SK-N-SH (cell line): ENCODE measurements around the gene PTCHD4. TPM values are rescaled to one million over a fixed set of nuclear protein-coding genes. Genes with fewer than 3 reads are reported as not detected.
A peak's percentile ranks its signal among the peaks of the same experiment; 100 is the strongest.

Source experiments
- CTCF ChIA-PET: fragments of 300-600, 350-600 bp; formaldehyde crosslinking; extraction: SDS; loops from one replicate; lab custom pipeline; 2021; lab: Yijun Ruan, JAX
- POLR2A ChIA-PET: fragments of 350-600 bp; sonication (Branson Sonifier 250); formaldehyde crosslinking; extraction: SDS; loops from one replicate; lab custom pipeline; 2020; ENCODE audit warnings: antibody characterized with exemption, inconsistent platforms; lab: Yijun Ruan, JAX
- DNase-seq: peaks from one replicate; pipeline ENCODE4 v3.0.0; 2012
- H2AFZ ChIP-seq: fragments of 200-600 bp; sonication (generic); 2 replicates; pipeline ENCODE4 v1.8.1; 2016; ENCODE audit warnings: antibody characterized with exemption, mild to moderate bottlenecking, low read depth
- H3F3A ChIP-seq: fragments of 200-600 bp; sonication (generic); replicated peaks from 2 replicates; pipeline ENCODE3; 2016; ENCODE audit warnings: antibody characterized with exemption, mild to moderate bottlenecking; ENCODE audit not compliant: insufficient read depth
- H3K27ac ChIP-seq, 2 experiments: fragments of 200-500 bp in 1 of 2; fragments of 200-600 bp in 1 of 2; sonication (Bioruptor generic) in 1 of 2; sonication (generic), shearing (Covaris generic) in 1 of 2; 2 replicates each; pipeline versions ENCODE4 v1.5.1 to v1.6.1; 2014 to 2016; ENCODE audit warnings: low read depth in 2 of 2, inconsistent platforms in 1 of 2, low read length in 1 of 2, mild to moderate bottlenecking in 1 of 2, mixed read lengths in 1 of 2
- H3K27me3 ChIP-seq: fragments of 200-600 bp; sonication (generic), shearing (Covaris generic); 2 replicates; pipeline ENCODE4 v1.6.1; 2016; ENCODE audit warnings: mixed run types; ENCODE audit not compliant: insufficient read depth
- H3K36me3 ChIP-seq, 2 experiments: fragments of 200-500 bp in 1 of 2; fragments of 200-600 bp in 1 of 2; sonication (Bioruptor generic) in 1 of 2; sonication (generic) in 1 of 2; replicated peaks in 1 of 2; 2 replicates each; pipeline versions ENCODE3 to v1.5.1; 2014 to 2016; ENCODE audit warnings: low read length in 1 of 2, mild to moderate bottlenecking in 1 of 2; ENCODE audit not compliant: insufficient read depth in 2 of 2, control insufficient read depth in 1 of 2
- H3K4me1 ChIP-seq, 2 experiments: fragments of 200-500 bp in 1 of 2; fragments of 200-600 bp in 1 of 2; sonication (Bioruptor generic) in 1 of 2; sonication (generic), shearing (Covaris generic) in 1 of 2; 2 replicates each; pipeline versions ENCODE4 v1.5.1 to v1.6.1; 2014 to 2016; ENCODE audit warnings: low read depth in 1 of 2, low read length in 1 of 2, mixed run types in 1 of 2; ENCODE audit not compliant: insufficient read depth in 2 of 2, control insufficient read depth in 1 of 2
- H3K4me2 ChIP-seq: fragments of 200-600 bp; sonication (generic), shearing (Covaris generic); 2 replicates; pipeline ENCODE4 v1.6.1; 2017; ENCODE audit warnings: mixed run types
- H3K4me3 ChIP-seq, 2 experiments: fragments of 200-500 bp in 1 of 2; fragments of 200-600 bp in 1 of 2; sonication (Bioruptor generic) in 1 of 2; sonication (generic), shearing (Covaris generic) in 1 of 2; 2 replicates each; pipeline versions ENCODE4 v1.5.1 to v1.8.1; 2014 to 2016; ENCODE audit warnings: low read depth in 2 of 2, inconsistent platforms in 1 of 2, low read length in 1 of 2, mild to moderate bottlenecking in 1 of 2, mixed read lengths in 1 of 2, moderate library complexity in 1 of 2
- H3K79me2 ChIP-seq: fragments of 200-600 bp; sonication (generic); 2 replicates; pipeline ENCODE4 v1.8.1; 2017; ENCODE audit warnings: mild to moderate bottlenecking; ENCODE audit not compliant: insufficient read depth
- H3K9ac ChIP-seq: fragments of 200-600 bp; sonication (generic); 2 replicates; pipeline ENCODE4 v1.6.1; 2017; ENCODE audit warnings: mixed run types
- H3K9me2 ChIP-seq: fragments of 200-600 bp; sonication (generic); 2 replicates; pipeline ENCODE4 v1.6.1; 2017; ENCODE audit warnings: mixed run types
- H3K9me3 ChIP-seq: fragments of 200-600 bp; sonication (generic); 2 replicates; pipeline ENCODE4 v1.6.1; 2017; ENCODE audit warnings: mixed run types, mild to moderate bottlenecking, moderate library complexity
- H4K20me1 ChIP-seq: fragments of 200-600 bp; sonication (generic); 2 replicates; pipeline ENCODE4 v1.6.1; 2017; ENCODE audit warnings: mild to moderate bottlenecking, mixed run types; ENCODE audit not compliant: insufficient read depth
- CTCF ChIP-seq: fragments of 200-600 bp; sonication (generic); IDR thresholded peaks from 2 replicates; pipeline ENCODE4 v1.6.1; 2017; ENCODE audit warnings: antibody characterized with exemption, mild to moderate bottlenecking, moderate library complexity
- EP300 ChIP-seq, 2 experiments: IDR thresholded peaks; 2 replicates each; pipeline versions ENCODE4 v1.4.0 to v1.6.1; 2012; ENCODE audit warnings: borderline replicate concordance in 1 of 2, low read depth in 1 of 2, low read length in 1 of 2
- EZH2phosphoT487 ChIP-seq: fragments of 200-600 bp; sonication (generic); IDR thresholded peaks from 2 replicates; pipeline ENCODE4 v1.6.1; 2017; ENCODE audit warnings: low read depth, mixed run types, mild to moderate bottlenecking, antibody characterized with exemption, moderate library complexity, borderline replicate concordance
- FOXJ3 ChIP-seq: sonication (generic); formaldehyde crosslinking; IDR thresholded peaks from 2 replicates; pipeline ENCODE4 v1.5.1; 2020; ENCODE audit warnings: mild to moderate bottlenecking, missing genetic modification reagents
- JUND ChIP-seq: IDR thresholded peaks from 2 replicates; pipeline ENCODE4 v1.4.0; 2012
- MAX ChIP-seq: IDR thresholded peaks from 2 replicates; pipeline ENCODE4 v1.4.0; 2012; ENCODE audit warnings: low read depth
- MEF2A ChIP-seq: IDR thresholded peaks from 2 replicates; pipeline ENCODE4 v1.4.0; 2012; ENCODE audit warnings: low read depth, borderline replicate concordance
- NFIC ChIP-seq: IDR thresholded peaks from 2 replicates; pipeline ENCODE4 v1.4.0; 2012; ENCODE audit warnings: borderline replicate concordance
- POLR2AphosphoS5 ChIP-seq: IDR thresholded peaks from 2 replicates; pipeline ENCODE4 v1.6.1; 2012; ENCODE audit warnings: low read depth, low read length
- RFX5 ChIP-seq: IDR thresholded peaks from 2 replicates; pipeline ENCODE4 v1.6.1; 2012; ENCODE audit warnings: mild to moderate bottlenecking, improper control_type of control experiment, low read length
- RXRA ChIP-seq: IDR thresholded peaks from 2 replicates; pipeline ENCODE4 v1.4.0; 2012; ENCODE audit warnings: low read depth, mild to moderate bottlenecking, borderline replicate concordance
- SIN3A ChIP-seq: IDR thresholded peaks from 2 replicates; pipeline ENCODE4 v1.6.1; 2012; ENCODE audit warnings: low read depth, mild to moderate bottlenecking, low read length, moderate library complexity, borderline replicate concordance
- SMC3 ChIP-seq: IDR thresholded peaks from 2 replicates; pipeline ENCODE4 v1.6.1; 2012; ENCODE audit warnings: low read depth, low read length, improper control_type of control experiment
- TEAD4 ChIP-seq: IDR thresholded peaks from 2 replicates; pipeline ENCODE4 v1.4.0; 2012; ENCODE audit warnings: mild to moderate bottlenecking, borderline replicate concordance; ENCODE audit not compliant: insufficient read depth
- YY1 ChIP-seq: IDR thresholded peaks from 2 replicates; pipeline ENCODE4 v1.4.0; 2012; ENCODE audit warnings: low read depth, mild to moderate bottlenecking
- WGBS: methylation state at CpG from one replicate; pipeline ENCODE4 v1.1.6; 2017; ENCODE audit warnings: low lambda C conversion rate; 5-methylcytosine and 5-hydroxymethylcytosine counted together
- polyA plus RNA-seq, 3 experiments: library from polyadenylated mRNA; depleted of rRNA; stranded (reverse); fragments of >200 nt; gene quantifications; 2 replicates each; pipeline ENCODE4 v1.2.3, GENCODE V29; 2012
- TF ChIP-seq, protein P1 (sequence below): IDR thresholded peaks from 2 replicates; pipeline ENCODE4 v1.4.0; 2012; ENCODE audit warnings: low read depth, borderline replicate concordance
- TF ChIP-seq, protein P2 (sequence below): IDR thresholded peaks from 2 replicates; pipeline ENCODE4; 2012

PTCHD4 gene
- polyA plus RNA-seq, 1 of the 3 experiments (the other 2 are of a cell fraction) = 4.0 TPM

- no peak for TF ChIP-seq CTCF
- TF ChIP-seq, protein P1, sequence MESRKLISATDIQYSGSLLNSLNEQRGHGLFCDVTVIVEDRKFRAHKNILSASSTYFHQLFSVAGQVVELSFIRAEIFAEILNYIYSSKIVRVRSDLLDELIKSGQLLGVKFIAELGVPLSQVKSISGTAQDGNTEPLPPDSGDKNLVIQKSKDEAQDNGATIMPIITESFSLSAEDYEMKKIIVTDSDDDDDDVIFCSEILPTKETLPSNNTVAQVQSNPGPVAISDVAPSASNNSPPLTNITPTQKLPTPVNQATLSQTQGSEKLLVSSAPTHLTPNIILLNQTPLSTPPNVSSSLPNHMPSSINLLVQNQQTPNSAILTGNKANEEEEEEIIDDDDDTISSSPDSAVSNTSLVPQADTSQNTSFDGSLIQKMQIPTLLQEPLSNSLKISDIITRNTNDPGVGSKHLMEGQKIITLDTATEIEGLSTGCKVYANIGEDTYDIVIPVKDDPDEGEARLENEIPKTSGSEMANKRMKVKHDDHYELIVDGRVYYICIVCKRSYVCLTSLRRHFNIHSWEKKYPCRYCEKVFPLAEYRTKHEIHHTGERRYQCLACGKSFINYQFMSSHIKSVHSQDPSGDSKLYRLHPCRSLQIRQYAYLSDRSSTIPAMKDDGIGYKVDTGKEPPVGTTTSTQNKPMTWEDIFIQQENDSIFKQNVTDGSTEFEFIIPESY = no peak
- TF ChIP-seq FOXJ3 (CRISPR knock-in tag) = no peak
- no peak for TF ChIP-seq RXRA
- TF ChIP-seq JUND = no peak
- no peak for TF ChIP-seq SIN3A
- TF ChIP-seq MAX = no peak
- TF ChIP-seq RFX5 = no peak
- TF ChIP-seq SMC3 = no peak
These were observed 10.5 kb downstream of the PTCHD4 start (continued) for GRCh38 chr6:48100588-48100895.

GRCh38 chr6:48099713-48100587, 11.0 kb downstream of the PTCHD4 start:
- Histone ChIP-seq H3K4me2 (peak overlapping the region; percentile 43), H3K4me3 (peak overlapping the region in 1 of 2 experiments; percentile 11; a peak in 1 of 4 replicates), H2AFZ (peak overlapping the region; percentile 44; the same call in 1 of the 2 replicates), H3K9me3 (no peaks in the 10 kb centered on the region), H3K27ac (peak overlapping the region; percentile 55 to 58), H3K79me2 (peaks cover 85% of the 10 kb centered on the region), H3K9ac (peak overlapping the region; percentile 30), H4K20me1 (peaks cover 3% of the 10 kb centered on the region; the same call in 1 of the 2 replicates), H3K36me3 (peaks cover 3 to 11% of the 10 kb centered on the region in 2 experiments), H3K4me1 (peaks cover 0 to 7% of the 10 kb centered on the region in 2 experiments; a peak in 2 of 4 replicates), H3K9me2 (no peaks in the 10 kb centered on the region)
- 20% methylated on average over 3 of the region's 3 CpGs for WGBS
- POLR2A ChIA-PET = no interaction called here
- CTCF ChIA-PET = interaction anchor here (1.2 kb wide), 1 partner anchor 12 kb away, joined by 3 read pairs; no protein-coding TSS in a partner anchor
- TF ChIP-seq EP300 (IDR thresholded peaks at IDR 0.05; ENCODE audit: borderline replicate concordance in 1 of 2, low read depth in 1 of 2, low read length in 1 of 2) = no peak
- TF ChIP-seq SIN3A = no peak
- TF ChIP-seq POLR2AphosphoS5 = no peak
- no peak for TF ChIP-seq NFIC
- TF ChIP-seq RXRA = no peak
- TF ChIP-seq TEAD4 = no peak
- no peak for TF ChIP-seq CTCF
- TF ChIP-seq RFX5 = no peak
- TF ChIP-seq YY1 = no peak
- TF ChIP-seq MEF2A = no peak
- TF ChIP-seq, protein P2, sequence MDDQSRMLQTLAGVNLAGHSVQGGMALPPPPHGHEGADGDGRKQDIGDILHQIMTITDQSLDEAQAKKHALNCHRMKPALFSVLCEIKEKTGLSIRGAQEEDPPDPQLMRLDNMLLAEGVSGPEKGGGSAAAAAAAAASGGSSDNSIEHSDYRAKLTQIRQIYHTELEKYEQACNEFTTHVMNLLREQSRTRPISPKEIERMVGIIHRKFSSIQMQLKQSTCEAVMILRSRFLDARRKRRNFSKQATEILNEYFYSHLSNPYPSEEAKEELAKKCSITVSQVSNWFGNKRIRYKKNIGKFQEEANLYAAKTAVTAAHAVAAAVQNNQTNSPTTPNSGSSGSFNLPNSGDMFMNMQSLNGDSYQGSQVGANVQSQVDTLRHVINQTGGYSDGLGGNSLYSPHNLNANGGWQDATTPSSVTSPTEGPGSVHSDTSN = no peak
- no peak for TF ChIP-seq JUND
- TF ChIP-seq EZH2phosphoT487 = no peak
- TF ChIP-seq, all 33 proteins: peak for 0
- no peaks in the 10 kb centered on the region for H3K27me3 ChIP-seq
- H3F3A ChIP-seq = peaks cover 13% of the 10 kb centered on the region
- DNase-seq = no peak
